Measurements from ENCODE around the gene TMC3.

The TMC3 gene

GRCh38 chr15:81311752-81312464 is 62.1 kb downstream of the TMC3 start:
- no peak for DNase-seq (ENCODE audit: low read depth)
- TF ChIP-seq CTCF (IDR thresholded peaks at IDR 0.05; ENCODE audit: control insufficient read depth, extremely low read depth, insufficient read depth): no peak
- no peak overlapping the region for H3K4me3 ChIP-seq (ENCODE audit: low read depth, low read length)

GRCh38 chr15:81310480-81310879 is 63.5 kb downstream of the TMC3 start:
- no peak for DNase-seq (ENCODE audit: low read depth)
- no peak for TF ChIP-seq CTCF (IDR thresholded peaks at IDR 0.05; ENCODE audit: control insufficient read depth, extremely low read depth, insufficient read depth)
- H3K4me3 ChIP-seq (ENCODE audit: low read depth, low read length): no peak overlapping the region

GRCh38 chr15:81309647-81310450 is 64.2 kb downstream of the TMC3 start:
- no peak for TF ChIP-seq CTCF (IDR thresholded peaks at IDR 0.05; ENCODE audit: control insufficient read depth, extremely low read depth, insufficient read depth)
- DNase-seq (ENCODE audit: low read depth): no peak
- no peak overlapping the region for H3K4me3 ChIP-seq (ENCODE audit: low read depth, low read length)

GRCh38 chr15:81308260-81308659 is 65.8 kb downstream of the TMC3 start:
- no peak overlapping the region for H3K4me3 ChIP-seq (ENCODE audit: low read depth, low read length)
- no peak for DNase-seq (ENCODE audit: low read depth)
- TF ChIP-seq CTCF (IDR thresholded peaks at IDR 0.05; ENCODE audit: control insufficient read depth, extremely low read depth, insufficient read depth): no peak

GRCh38 chr15:81304226-81304625 is 69.8 kb downstream of the TMC3 start:
- H3K4me3 ChIP-seq (ENCODE audit: low read depth, low read length): no peak overlapping the region
- no peak for DNase-seq (ENCODE audit: low read depth)
- TF ChIP-seq CTCF (IDR thresholded peaks at IDR 0.05; ENCODE audit: control insufficient read depth, extremely low read depth, insufficient read depth): no peak

- peak; percentile 58 for DNase-seq (ENCODE audit: low read depth)
- H3K4me3 ChIP-seq (ENCODE audit: low read depth, low read length): no peak overlapping the region
- TF ChIP-seq CTCF (IDR thresholded peaks at IDR 0.05; ENCODE audit: control insufficient read depth, extremely low read depth, insufficient read depth): no peak
These were observed 70.5 kb downstream of the TMC3 start for GRCh38 chr15:81303244-81304225.
